Measurements from ENCODE around the gene SGK2. TPM values are rescaled to one million over a fixed set of nuclear protein-coding genes. Genes with fewer than 3 reads are reported as not detected.

Gene SGK2
- total RNA-seq, 1 experiment from 2014 or later, result not detected

DNA sequence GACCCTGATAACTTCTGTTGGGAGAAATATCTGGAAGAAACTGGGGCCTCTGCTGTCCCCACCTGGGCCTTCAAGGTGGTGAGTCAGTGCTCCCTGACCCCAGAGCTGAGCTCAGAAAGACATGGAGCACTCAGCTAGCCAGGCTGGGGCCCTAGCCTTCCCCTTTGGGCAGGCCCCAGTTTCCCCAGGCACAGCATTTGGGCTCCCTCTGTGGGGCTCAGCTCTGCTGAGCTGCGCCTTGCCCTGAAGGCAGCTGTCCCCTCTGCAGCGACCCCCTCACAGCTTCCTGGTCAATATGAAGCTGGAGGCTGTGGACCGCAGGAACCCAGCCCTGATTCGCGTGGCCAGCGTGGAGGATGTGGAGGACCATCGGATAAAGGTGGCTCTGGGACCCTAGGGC is 24.8 kb upstream of the SGK2 start:
- H3K4me3 Mint-ChIP-seq, result no peak overlapping the region
- no peak overlapping the region for H2AK5ac ChIP-seq (ENCODE audit: insufficient read length, low read length)
- no peak overlapping the region for H3K27ac Mint-ChIP-seq
- no peak overlapping the region for H4K91ac ChIP-seq (ENCODE audit: insufficient read length, low read depth, low read length)
- no peak overlapping the region for H2BK20ac ChIP-seq (ENCODE audit: low read depth, low read length, poor library complexity, severe bottlenecking)
- H3T11ph ChIP-seq (ENCODE audit: low read length), result no peak overlapping the region
- no peak overlapping the region for H3K23ac ChIP-seq (ENCODE audit: insufficient read length, low read depth, low read length)
- H3K14ac ChIP-seq (ENCODE audit: insufficient read depth, low read length), result no peak overlapping the region
- TF ChIP-seq, protein P1, sequence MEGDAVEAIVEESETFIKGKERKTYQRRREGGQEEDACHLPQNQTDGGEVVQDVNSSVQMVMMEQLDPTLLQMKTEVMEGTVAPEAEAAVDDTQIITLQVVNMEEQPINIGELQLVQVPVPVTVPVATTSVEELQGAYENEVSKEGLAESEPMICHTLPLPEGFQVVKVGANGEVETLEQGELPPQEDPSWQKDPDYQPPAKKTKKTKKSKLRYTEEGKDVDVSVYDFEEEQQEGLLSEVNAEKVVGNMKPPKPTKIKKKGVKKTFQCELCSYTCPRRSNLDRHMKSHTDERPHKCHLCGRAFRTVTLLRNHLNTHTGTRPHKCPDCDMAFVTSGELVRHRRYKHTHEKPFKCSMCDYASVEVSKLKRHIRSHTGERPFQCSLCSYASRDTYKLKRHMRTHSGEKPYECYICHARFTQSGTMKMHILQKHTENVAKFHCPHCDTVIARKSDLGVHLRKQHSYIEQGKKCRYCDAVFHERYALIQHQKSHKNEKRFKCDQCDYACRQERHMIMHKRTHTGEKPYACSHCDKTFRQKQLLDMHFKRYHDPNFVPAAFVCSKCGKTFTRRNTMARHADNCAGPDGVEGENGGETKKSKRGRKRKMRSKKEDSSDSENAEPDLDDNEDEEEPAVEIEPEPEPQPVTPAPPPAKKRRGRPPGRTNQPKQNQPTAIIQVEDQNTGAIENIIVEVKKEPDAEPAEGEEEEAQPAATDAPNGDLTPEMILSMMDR (conservative IDR thresholded peaks at IDR 0.05), result no peak
- no peaks in the 10 kb centered on the region for H3K79me2 ChIP-seq (ENCODE audit: insufficient read depth, low read length)
- H3K9me3 ChIP-seq (ENCODE audit: control insufficient read depth, low read depth, low read length), result no peaks in the 10 kb centered on the region
- no peak overlapping the region for H3K18ac ChIP-seq (ENCODE audit: insufficient read length, low read depth, low read length)
- H2BK12ac ChIP-seq (ENCODE audit: insufficient read length, low read depth, low read length), result no peak overlapping the region
- H4K20me1 ChIP-seq (ENCODE audit: control insufficient read depth, insufficient read depth, insufficient read length), result no peaks in the 10 kb centered on the region
- H2BK5ac ChIP-seq (ENCODE audit: insufficient read length, low read length), result no peak overlapping the region
- H3K79me1 ChIP-seq (ENCODE audit: insufficient read depth, low read depth, low read length, poor library complexity, severe bottlenecking), result no peaks in the 10 kb centered on the region
- H2BK120ac ChIP-seq (ENCODE audit: low read depth, low read length, poor library complexity, severe bottlenecking), result no peak overlapping the region
- H4K5ac ChIP-seq (ENCODE audit: insufficient read length, low read depth, low read length), result no peak overlapping the region
- H3K27ac ChIP-seq (ENCODE audit: insufficient read length, low read depth, low read length), result no peak overlapping the region
- no peaks in the 10 kb centered on the region for H3K27me3 ChIP-seq (ENCODE audit: insufficient read depth, low read length)
- no peak overlapping the region for H4K8ac ChIP-seq (replicated peaks; ENCODE audit: insufficient read length, low read depth, low read length)
- H3K9ac ChIP-seq (ENCODE audit: extremely low read depth, insufficient read length, low read length), result no peak overlapping the region
- H3K56ac ChIP-seq (ENCODE audit: insufficient read length, low read depth, low read length), result no peak overlapping the region
- no CpG with 5 or more reads among the region's 7 CpGs for WGBS (ENCODE audit: extremely low coverage, insufficient read length, low lambda C conversion rate)
- H2BK15ac ChIP-seq (ENCODE audit: low read depth, low read length), result no peak overlapping the region
- H2AFZ ChIP-seq (ENCODE audit: low read length), result no peak overlapping the region
- H3K23me2 ChIP-seq (ENCODE audit: insufficient read length, low read depth, low read length, poor library complexity, severe bottlenecking), result no peaks in the 10 kb centered on the region
- H3K36me3 Mint-ChIP-seq (ENCODE audit: insufficient read depth in 1 of 3, low read depth in 3 of 3), result peaks cover 4 to 16% (median 11%) of the 10 kb centered on the region in 3 experiments
- no peak overlapping the region for H3K4me2 ChIP-seq (ENCODE audit: insufficient read depth, insufficient read length, low read length)
- no peak for DNase-seq
- no peaks in the 10 kb centered on the region for H3K27me3 Mint-ChIP-seq (ENCODE audit: low read depth)
- H3K4me1 ChIP-seq (ENCODE audit: insufficient read depth, low read length), result no peaks in the 10 kb centered on the region
- H3K9me3 Mint-ChIP-seq, result no peaks in the 10 kb centered on the region
- no peak overlapping the region for H3K4ac ChIP-seq (ENCODE audit: low read depth, low read length)
- H3K4me1 Mint-ChIP-seq, result no peaks in the 10 kb centered on the region; a peak in 1 of 4 replicates
